Esophagus muscularis mucosa (tissue), 4 donors: ENCODE data around the gene DCAF4.

ENCODE experiments used
- CTCF ChIP-seq, 3 experiments: fragments of 200-600 bp in 2 of 3; fragments of 450-650 bp in 1 of 3; sonication (generic) in 2 of 3; IDR thresholded peaks; one replicate each; pipeline ENCODE4 v1.5.1; 2017 to 2019; ENCODE audit warnings: antibody characterized with exemption in 3 of 3, mild to moderate bottlenecking in 2 of 3, moderate library complexity in 1 of 3
- EP300 ChIP-seq: sonication (generic); formaldehyde crosslinking; IDR thresholded peaks from one replicate; pipeline ENCODE4 v1.6.1; 2017; ENCODE audit warnings: antibody characterized with exemption
- POLR2A ChIP-seq: fragments of 450-650 bp; IDR thresholded peaks from one replicate; pipeline ENCODE4 v1.6.1; 2017; ENCODE audit warnings: antibody characterized with exemption, moderate library complexity, mild to moderate bottlenecking, low read depth
- POLR2AphosphoS5 ChIP-seq, 2 donors: sonication (generic); formaldehyde crosslinking; IDR thresholded peaks; one replicate each; pipeline ENCODE4 v1.6.1; 2017; ENCODE audit warnings: antibody characterized with exemption in 2 of 2

- no peak for TF ChIP-seq POLR2A
- no peak for TF ChIP-seq CTCF (IDR thresholded peaks at IDR 0.05)
- TF ChIP-seq POLR2AphosphoS5 (IDR thresholded peaks at IDR 0.05), result no peak
- no peak for TF ChIP-seq EP300
Measured at GRCh38 chr14:72986857-72987256, 60.6 kb downstream of the DCAF4 start.
